GM10248 (cell line): ENCODE results near the gene MYH16.
"Not testable (repeated sequence)": the region's sequence is repeated elsewhere in the genome, so short reads cannot be mapped to it uniquely, and the experiment has no call there.

ENCODE experiments used
- CTCF ChIA-PET: fragments of 300-600 bp; sonication (Branson Sonifier 250); formaldehyde crosslinking; extraction: SDS; loops from one replicate; lab custom pipeline; 2021; ENCODE audit warnings: antibody characterized with exemption; lab: Yijun Ruan, JAX
- POLR2A ChIA-PET: fragments of 350-650 bp; sonication (Branson Sonifier 250); formaldehyde crosslinking; extraction: SDS; loops from one replicate; lab custom pipeline; 2020; ENCODE audit warnings: antibody characterized with exemption; lab: Yijun Ruan, JAX
- DNase-seq: peaks from one replicate; pipeline ENCODE4 v3.0.0; 2012; ENCODE audit errors: extremely low spot score
- TF ChIP-seq, protein P1 (sequence below): IDR thresholded peaks from 2 replicates; pipeline ENCODE4 v1.5.1; 2012; ENCODE audit warnings: mild to moderate bottlenecking, low read depth; ENCODE audit errors: extremely low read depth, missing control alignments, control extremely low read depth

The MYH16 gene

GRCh38 chr7:99340659-99341058 is 68.0 kb downstream of the MYH16 start:
- ChIA-PET POLR2A (no interaction called here), CTCF (interaction anchor here (0.9 to 1.6 kb wide), 3 partner anchors 9 to 461 kb away, joined by 3 to 5 read pairs (median 3); no protein-coding TSS in a partner anchor)
- TF ChIP-seq, protein P1, sequence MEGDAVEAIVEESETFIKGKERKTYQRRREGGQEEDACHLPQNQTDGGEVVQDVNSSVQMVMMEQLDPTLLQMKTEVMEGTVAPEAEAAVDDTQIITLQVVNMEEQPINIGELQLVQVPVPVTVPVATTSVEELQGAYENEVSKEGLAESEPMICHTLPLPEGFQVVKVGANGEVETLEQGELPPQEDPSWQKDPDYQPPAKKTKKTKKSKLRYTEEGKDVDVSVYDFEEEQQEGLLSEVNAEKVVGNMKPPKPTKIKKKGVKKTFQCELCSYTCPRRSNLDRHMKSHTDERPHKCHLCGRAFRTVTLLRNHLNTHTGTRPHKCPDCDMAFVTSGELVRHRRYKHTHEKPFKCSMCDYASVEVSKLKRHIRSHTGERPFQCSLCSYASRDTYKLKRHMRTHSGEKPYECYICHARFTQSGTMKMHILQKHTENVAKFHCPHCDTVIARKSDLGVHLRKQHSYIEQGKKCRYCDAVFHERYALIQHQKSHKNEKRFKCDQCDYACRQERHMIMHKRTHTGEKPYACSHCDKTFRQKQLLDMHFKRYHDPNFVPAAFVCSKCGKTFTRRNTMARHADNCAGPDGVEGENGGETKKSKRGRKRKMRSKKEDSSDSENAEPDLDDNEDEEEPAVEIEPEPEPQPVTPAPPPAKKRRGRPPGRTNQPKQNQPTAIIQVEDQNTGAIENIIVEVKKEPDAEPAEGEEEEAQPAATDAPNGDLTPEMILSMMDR: no peak
- no peak for DNase-seq

DNA sequence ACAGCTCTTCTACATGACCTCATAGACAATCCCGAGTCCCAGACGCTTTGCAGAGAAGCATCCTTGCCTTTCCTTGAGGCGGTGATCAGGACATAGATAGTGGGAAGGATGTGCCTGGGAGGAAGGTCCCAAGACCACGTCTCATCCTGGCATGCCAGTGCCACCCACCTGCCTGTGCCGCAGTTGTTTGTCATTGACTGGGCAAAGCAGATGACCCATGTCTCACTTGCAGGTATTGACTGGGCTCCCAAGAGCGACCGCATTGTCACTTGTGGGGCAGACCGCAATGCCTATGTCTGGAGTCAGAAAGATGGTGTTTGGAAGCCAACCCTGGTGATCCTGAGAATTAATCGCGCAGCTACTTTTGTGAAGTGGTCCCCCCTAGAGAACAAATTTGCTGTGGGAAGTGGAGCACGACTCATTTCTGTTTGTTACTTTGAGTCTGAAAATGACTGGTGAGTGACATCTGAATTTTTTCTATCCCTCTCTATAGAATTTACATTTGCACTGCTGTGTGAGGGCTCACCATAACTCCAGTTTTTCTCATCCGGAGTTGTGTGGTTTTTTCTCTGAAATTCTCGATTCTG is 71.5 kb downstream of the MYH16 start:
- TF ChIP-seq, protein P1: no peak
- ChIA-PET CTCF (no interaction called here), POLR2A (no interaction called here)
- no peak for DNase-seq

DNA sequence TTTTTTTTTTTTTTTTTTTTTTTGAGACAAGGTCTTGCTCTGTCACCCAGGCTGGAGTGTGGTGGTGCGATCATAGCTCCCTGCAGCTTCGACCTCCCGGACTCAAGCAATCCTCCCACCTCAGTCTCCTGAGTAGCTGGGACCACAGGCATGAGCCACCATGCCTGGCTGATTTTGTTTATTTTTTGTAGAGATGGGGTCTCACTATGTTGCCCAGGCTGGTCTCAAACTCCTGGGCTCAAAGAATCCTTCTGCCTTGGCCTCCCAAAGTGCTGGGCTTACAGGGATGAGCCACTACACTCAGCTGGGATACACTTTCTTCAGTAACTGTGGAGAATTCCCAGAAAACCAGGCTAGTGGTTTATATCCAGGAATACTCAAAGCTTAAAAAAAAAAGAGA is 78.0 kb downstream of the MYH16 start:
- DNase-seq, POLR2A ChIA-PET: not testable (repeated sequence)
- CTCF ChIA-PET: interaction anchor here (0.9 to 1.3 kb wide), 3 partner anchors 10 to 21 kb away, joined by 3 to 5 read pairs (median 3); no protein-coding TSS in a partner anchor

GRCh38 chr7:99352247-99352646 is 79.6 kb downstream of the MYH16 start:
- TF ChIP-seq, protein P1: no peak
- ChIA-PET CTCF (interaction anchor here (1.1 to 1.4 kb wide), 2 partner anchors 10 to 39 kb away, joined by 3 read pairs; no protein-coding TSS in a partner anchor), POLR2A (no interaction called here)
- no peak for DNase-seq

DNA sequence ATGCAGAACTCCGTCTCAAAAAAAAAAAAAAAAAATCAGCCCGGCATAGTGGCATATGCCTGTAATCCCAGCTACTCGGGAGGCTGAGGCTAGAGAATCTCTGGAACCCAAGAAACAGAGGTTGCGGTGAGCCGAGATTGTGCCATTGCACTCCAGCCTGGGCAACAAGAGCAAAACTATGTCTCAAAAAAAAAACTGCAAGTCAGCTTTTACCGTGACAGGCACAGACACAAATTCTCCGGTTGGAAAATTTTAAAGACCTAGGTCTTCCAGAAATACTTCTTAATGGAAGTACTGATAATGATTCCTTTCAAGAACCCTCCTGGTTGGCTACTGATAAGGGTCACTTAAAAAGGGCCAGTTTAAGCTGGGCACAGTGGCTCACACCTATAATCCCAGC is 82.5 kb downstream of the MYH16 start:
- no peak for DNase-seq
- CTCF ChIA-PET: interaction anchor here (1.0 kb wide), 1 partner anchor 19 kb away, joined by 3 read pairs; no protein-coding TSS in a partner anchor
- TF ChIP-seq, protein P1: no peak
- POLR2A ChIA-PET: no interaction called here

DNA sequence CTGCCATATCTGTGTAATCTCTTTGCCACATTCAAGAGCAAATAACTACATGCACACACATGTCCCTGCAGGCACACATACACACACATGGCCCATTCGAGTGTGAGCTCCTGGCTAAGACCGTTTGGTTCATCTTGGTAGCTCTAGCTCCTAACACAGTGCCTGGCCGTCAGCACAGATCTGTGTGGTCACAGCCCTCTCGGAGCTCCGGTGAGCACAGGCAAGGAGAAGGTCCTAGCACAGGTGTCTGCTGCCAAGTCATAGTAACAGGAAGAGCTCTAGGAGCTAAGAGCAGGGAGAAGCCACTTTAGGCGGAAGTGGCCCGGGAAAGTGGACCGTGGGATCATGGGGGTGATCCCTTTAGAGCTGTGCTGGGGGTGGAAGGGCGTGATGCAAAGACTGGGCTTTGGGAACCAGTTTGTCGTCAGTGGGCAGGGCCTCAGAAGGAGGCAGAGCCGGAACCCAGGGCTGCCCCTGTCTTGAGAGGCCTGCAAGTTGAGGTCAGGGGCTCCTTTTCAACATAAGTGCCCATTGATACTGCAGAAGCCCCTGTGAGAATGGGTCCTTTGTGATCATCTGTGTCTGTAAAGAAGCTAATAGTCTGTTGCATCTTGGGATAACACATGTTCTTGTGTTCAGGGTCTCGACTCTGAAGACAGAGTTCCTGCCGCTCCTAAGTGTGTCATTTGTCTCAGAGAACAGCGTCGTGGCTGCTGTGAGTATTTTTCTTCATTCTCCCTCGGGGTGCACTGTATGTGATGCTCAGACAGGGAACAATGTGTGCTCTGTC is 85.3 kb downstream of the MYH16 start:
- no peak for DNase-seq
- CTCF ChIA-PET: no interaction called here
- POLR2A ChIA-PET: interaction anchor here (0.5 to 0.7 kb wide), 2 partner anchors 12 to 1399 kb away, joined by 3 to 6 read pairs; no protein-coding TSS in a partner anchor
- TF ChIP-seq, protein P1: no peak

DNA sequence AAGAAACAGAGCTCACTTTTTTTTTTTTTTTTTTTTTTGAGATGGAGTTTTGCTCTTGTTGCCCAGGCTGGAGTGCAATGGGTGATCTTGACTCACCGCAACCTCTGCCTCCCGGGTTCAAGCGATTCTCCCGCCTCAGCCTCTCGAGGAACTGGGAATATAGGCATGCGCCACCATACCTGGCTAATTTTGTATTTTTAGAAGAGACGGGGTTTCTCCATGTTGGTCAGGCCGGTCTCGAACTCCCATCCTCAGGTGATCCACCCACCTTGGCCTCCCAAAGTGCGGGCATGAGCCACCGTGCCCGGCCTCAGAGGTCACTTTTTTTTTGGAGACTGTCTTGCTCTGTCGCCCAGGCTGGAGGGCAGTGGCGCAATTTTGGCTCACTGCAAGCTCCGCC is 85.9 kb downstream of the MYH16 start:
- POLR2A ChIA-PET, CTCF ChIA-PET, DNase-seq: not testable (repeated sequence)
